Activated naive CD4-positive, alpha-beta T cell treated with anti-CD3 and anti-CD28 coated beads, Interleukin-2, amount 10 ng/mL, durations not matched to agents 7 days and 5 days (primary cell): ENCODE results near the gene MEGF6.

Source experiments
- CTCF ChIA-PET: fragments of 350-600 bp; sonication (Branson Sonifier 250); formaldehyde crosslinking; loops from one replicate; lab custom pipeline; 2021; ENCODE audit warnings: antibody characterized with exemption; lab: Charles Lee
- DNase-seq: peaks from one replicate; pipeline ENCODE4 v3.0.0-alpha.2; 2020
- H3K27ac Mint-ChIP-seq: one replicate; pipeline ENCODE4 v1.8.0; 2021; ENCODE audit warnings: mild to moderate bottlenecking, moderate library complexity, mixed read lengths
- H3K27me3 Mint-ChIP-seq: one replicate; pipeline ENCODE4 v1.8.0; 2021; ENCODE audit warnings: mild to moderate bottlenecking, mixed read lengths
- H3K36me3 Mint-ChIP-seq: one replicate; pipeline ENCODE4 v1.8.0; 2021; ENCODE audit warnings: mixed read lengths
- H3K4me1 Mint-ChIP-seq: one replicate; pipeline ENCODE4 v1.8.0; 2021; ENCODE audit warnings: mixed read lengths
- H3K4me3 Mint-ChIP-seq: one replicate; pipeline ENCODE4 v1.8.0; 2021; ENCODE audit warnings: mild to moderate bottlenecking, moderate library complexity, mixed read lengths
- H3K9me3 Mint-ChIP-seq: one replicate; pipeline ENCODE4 v1.8.0; 2021; ENCODE audit warnings: mixed read lengths

MEGF6 gene

GRCh38 chr1:3611170-3612019 is at the start of gene MEGF6:
TSS of gene MEGF6 (minus strand) at chr1:3611508. CDS start at chr1:3611268, 240 bp downstream.
- no peaks in the 10 kb centered on the region for H3K9me3 Mint-ChIP-seq
- H3K27ac Mint-ChIP-seq, result no peak within 1 kb of the TSS
- H3K27me3 Mint-ChIP-seq, result peaks cover 72% of the 10 kb centered on the region
- H3K36me3 Mint-ChIP-seq, result no peaks in the 10 kb centered on the region
- peak within 1 kb of the TSS; percentile 43 for H3K4me3 Mint-ChIP-seq
- DNase-seq, result peak; percentile 67
- H3K4me1 Mint-ChIP-seq, result peaks cover 7% of the 10 kb centered on the region
- CTCF ChIA-PET, result interaction anchor here (0.8 to 1.6 kb wide), 2 partner anchors 8 to 120 kb away, joined by 3 to 5 read pairs; no protein-coding TSS in a partner anchor

- Mint-ChIP-seq H3K36me3 (no peaks in the 10 kb centered on the region), H3K4me3 (no peak overlapping the region), H3K9me3 (no peaks in the 10 kb centered on the region), H3K27me3 (peaks cover 52% of the 10 kb centered on the region), H3K27ac (no peak overlapping the region), H3K4me1 (no peaks in the 10 kb centered on the region)
- no peak for DNase-seq
- CTCF ChIA-PET, result no interaction called here
Observed at GRCh38 chr1:3660704-3661103, 49.4 kb upstream of the MEGF6 start.

- Mint-ChIP-seq H3K4me3 (no peak overlapping the region), H3K36me3 (no peaks in the 10 kb centered on the region), H3K27ac (no peak overlapping the region), H3K4me1 (no peaks in the 10 kb centered on the region), H3K9me3 (no peaks in the 10 kb centered on the region), H3K27me3 (peaks cover 67% of the 10 kb centered on the region)
- no peak for DNase-seq
- CTCF ChIA-PET, result no interaction called here
Observed at GRCh38 chr1:3659093-3659492, 47.8 kb upstream of the MEGF6 start.

- Mint-ChIP-seq H3K27me3 (peaks cover 73% of the 10 kb centered on the region), H3K27ac (no peak overlapping the region), H3K4me3 (no peak overlapping the region), H3K36me3 (no peaks in the 10 kb centered on the region), H3K4me1 (no peaks in the 10 kb centered on the region), H3K9me3 (no peaks in the 10 kb centered on the region)
- no peak for DNase-seq
- CTCF ChIA-PET, result no interaction called here
Observed at GRCh38 chr1:3658231-3658615, 46.9 kb upstream of the MEGF6 start.

- DNase-seq, result no peak
- Mint-ChIP-seq H3K4me1 (no peaks in the 10 kb centered on the region), H3K27me3 (peaks cover 73% of the 10 kb centered on the region), H3K4me3 (no peak overlapping the region), H3K27ac (no peak overlapping the region), H3K36me3 (no peaks in the 10 kb centered on the region), H3K9me3 (no peaks in the 10 kb centered on the region)
- CTCF ChIA-PET, result no interaction called here
Observed at GRCh38 chr1:3657578-3658230, 46.4 kb upstream of the MEGF6 start.

GRCh38 chr1:3657096-3657475 is 45.8 kb upstream of the MEGF6 start:
- no peak overlapping the region for H3K27ac Mint-ChIP-seq
- H3K4me3 Mint-ChIP-seq, result no peak overlapping the region
- peaks cover 71% of the 10 kb centered on the region for H3K27me3 Mint-ChIP-seq
- CTCF ChIA-PET, result no interaction called here
- no peaks in the 10 kb centered on the region for H3K4me1 Mint-ChIP-seq
- H3K36me3 Mint-ChIP-seq, result no peaks in the 10 kb centered on the region
- H3K9me3 Mint-ChIP-seq, result no peaks in the 10 kb centered on the region
- DNase-seq, result no peak

- Mint-ChIP-seq H3K4me3 (no peak overlapping the region), H3K4me1 (no peaks in the 10 kb centered on the region), H3K27me3 (peaks cover 73% of the 10 kb centered on the region), H3K27ac (no peak overlapping the region), H3K9me3 (no peaks in the 10 kb centered on the region), H3K36me3 (no peaks in the 10 kb centered on the region)
- no peak for DNase-seq
- CTCF ChIA-PET, result no interaction called here
Observed at GRCh38 chr1:3656450-3657095, 45.3 kb upstream of the MEGF6 start.

- peaks cover 9% of the 10 kb centered on the region for H3K4me1 Mint-ChIP-seq
- CTCF ChIA-PET, result interaction anchor here (1.3 kb wide), 1 partner anchor 90 kb away, joined by 3 read pairs; no protein-coding TSS in a partner anchor
- DNase-seq, result no peak
- H3K27me3 Mint-ChIP-seq, result peaks cover 88% of the 10 kb centered on the region
- no peaks in the 10 kb centered on the region for H3K9me3 Mint-ChIP-seq
- no peak overlapping the region for H3K4me3 Mint-ChIP-seq
- H3K27ac Mint-ChIP-seq, result no peak overlapping the region
- H3K36me3 Mint-ChIP-seq, result no peaks in the 10 kb centered on the region
Observed at GRCh38 chr1:3654549-3655281, 43.4 kb upstream of the MEGF6 start.

- Mint-ChIP-seq H3K4me1 (peaks cover 19% of the 10 kb centered on the region), H3K27ac (no peak overlapping the region), H3K9me3 (no peaks in the 10 kb centered on the region), H3K4me3 (peak overlapping the region; percentile 27), H3K27me3 (peaks cover 80% of the 10 kb centered on the region), H3K36me3 (peaks cover 2% of the 10 kb centered on the region)
- DNase-seq, result no peak
- CTCF ChIA-PET, result no interaction called here
Observed at GRCh38 chr1:3653286-3653618, 41.9 kb upstream of the MEGF6 start.

GRCh38 chr1:3652548-3653285 is 41.4 kb upstream of the MEGF6 start:
- CTCF ChIA-PET, result interaction anchor here (0.6 to 0.7 kb wide), 2 partner anchors 23 to 34 kb away, joined by 3 read pairs; no protein-coding TSS in a partner anchor
- Mint-ChIP-seq H3K9me3 (no peaks in the 10 kb centered on the region), H3K27me3 (peaks cover 74% of the 10 kb centered on the region), H3K4me3 (peak overlapping the region; percentile 45), H3K27ac (no peak overlapping the region), H3K36me3 (peaks cover 8% of the 10 kb centered on the region), H3K4me1 (peaks cover 25% of the 10 kb centered on the region)
- DNase-seq, result no peak

GRCh38 chr1:3651930-3652547 is 40.7 kb upstream of the MEGF6 start, which contains the start of gene TP73:
TSS of gene TP73 (plus strand) at chr1:3652516. CDS start at chr1:3682366, 29,850 bp downstream.
- peaks cover 28% of the 10 kb centered on the region for H3K4me1 Mint-ChIP-seq
- H3K27ac Mint-ChIP-seq, result no peak within 1 kb of the TSS
- CTCF ChIA-PET, result interaction anchor here (0.6 to 0.7 kb wide), 2 partner anchors 22 to 33 kb away, joined by 3 read pairs; no protein-coding TSS in a partner anchor
- H3K4me3 Mint-ChIP-seq, result peak within 1 kb of the TSS; percentile 45
- H3K36me3 Mint-ChIP-seq, result peaks cover 8% of the 10 kb centered on the region
- DNase-seq, result peak; percentile 42
- no peaks in the 10 kb centered on the region for H3K9me3 Mint-ChIP-seq
- H3K27me3 Mint-ChIP-seq, result peaks cover 67% of the 10 kb centered on the region

- Mint-ChIP-seq H3K27ac (no peak overlapping the region), H3K4me1 (peaks cover 28% of the 10 kb centered on the region), H3K4me3 (peak overlapping the region; percentile 21), H3K27me3 (peaks cover 62% of the 10 kb centered on the region), H3K9me3 (no peaks in the 10 kb centered on the region), H3K36me3 (peaks cover 8% of the 10 kb centered on the region)
- CTCF ChIA-PET, result no interaction called here
- DNase-seq, result no peak
Observed at GRCh38 chr1:3651026-3651929, 40.0 kb upstream of the MEGF6 start.
